ENCODE results near the gene GRIK4.

Gene GRIK4

DNA sequence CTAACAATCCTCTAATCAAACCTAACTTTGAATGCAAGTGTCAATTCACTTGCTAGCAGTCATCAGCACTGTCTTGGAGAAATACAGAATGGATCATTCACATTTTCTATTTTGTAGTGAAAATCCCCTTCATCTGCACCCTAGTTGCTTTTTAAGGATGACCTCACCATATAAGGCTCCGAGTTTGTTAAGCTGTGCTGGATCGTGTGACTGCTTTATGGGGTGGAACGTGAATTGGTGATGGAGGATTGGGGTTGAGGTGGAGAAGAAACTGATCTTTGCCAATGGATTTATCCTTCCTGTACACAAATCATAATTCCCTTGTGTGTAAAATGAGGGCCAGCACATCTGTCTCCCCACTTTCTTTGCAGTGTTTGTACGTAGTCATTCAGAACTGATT lies 426.7 kb downstream of the GRIK4 start:
- H3K4me3 ChIP-seq (ENCODE audit: low read depth, low read length, poor library complexity, severe bottlenecking), result no peak overlapping the region
- no peaks in the 10 kb centered on the region for H3K36me3 ChIP-seq (ENCODE audit: insufficient read depth, low read length)
- no peaks in the 10 kb centered on the region for H3F3A ChIP-seq (ENCODE audit: insufficient read depth, low read length)
- H3K9ac ChIP-seq (ENCODE audit: low read length), result no peak overlapping the region
- no peak overlapping the region for H3K27ac ChIP-seq (ENCODE audit: low read depth, low read length, poor library complexity, severe bottlenecking)
- H3K4me1 ChIP-seq (ENCODE audit: insufficient read depth, low read length, severe bottlenecking), result no peaks in the 10 kb centered on the region
- no peaks in the 10 kb centered on the region for H3K79me2 ChIP-seq (ENCODE audit: insufficient read depth, low read length)
- no peaks in the 10 kb centered on the region for H3K27me3 ChIP-seq (ENCODE audit: insufficient read depth, low read length)
- no peak overlapping the region for H3K4me2 ChIP-seq (ENCODE audit: low read length)
- no peaks in the 10 kb centered on the region for H3K9me3 ChIP-seq (ENCODE audit: low read length)
- H4K20me1 ChIP-seq (ENCODE audit: insufficient read depth, low read length), result no peaks in the 10 kb centered on the region
- H3K9me2 ChIP-seq (ENCODE audit: low read depth, low read length), result no peaks in the 10 kb centered on the region
- no peak overlapping the region for H2AFZ ChIP-seq (ENCODE audit: low read length)
- TF ChIP-seq, protein P1, sequence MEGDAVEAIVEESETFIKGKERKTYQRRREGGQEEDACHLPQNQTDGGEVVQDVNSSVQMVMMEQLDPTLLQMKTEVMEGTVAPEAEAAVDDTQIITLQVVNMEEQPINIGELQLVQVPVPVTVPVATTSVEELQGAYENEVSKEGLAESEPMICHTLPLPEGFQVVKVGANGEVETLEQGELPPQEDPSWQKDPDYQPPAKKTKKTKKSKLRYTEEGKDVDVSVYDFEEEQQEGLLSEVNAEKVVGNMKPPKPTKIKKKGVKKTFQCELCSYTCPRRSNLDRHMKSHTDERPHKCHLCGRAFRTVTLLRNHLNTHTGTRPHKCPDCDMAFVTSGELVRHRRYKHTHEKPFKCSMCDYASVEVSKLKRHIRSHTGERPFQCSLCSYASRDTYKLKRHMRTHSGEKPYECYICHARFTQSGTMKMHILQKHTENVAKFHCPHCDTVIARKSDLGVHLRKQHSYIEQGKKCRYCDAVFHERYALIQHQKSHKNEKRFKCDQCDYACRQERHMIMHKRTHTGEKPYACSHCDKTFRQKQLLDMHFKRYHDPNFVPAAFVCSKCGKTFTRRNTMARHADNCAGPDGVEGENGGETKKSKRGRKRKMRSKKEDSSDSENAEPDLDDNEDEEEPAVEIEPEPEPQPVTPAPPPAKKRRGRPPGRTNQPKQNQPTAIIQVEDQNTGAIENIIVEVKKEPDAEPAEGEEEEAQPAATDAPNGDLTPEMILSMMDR (IDR thresholded peaks at IDR 0.05; ENCODE audit: low read length), result no peak
- no peak for TF ChIP-seq EZH2 (IDR thresholded peaks at IDR 0.05; ENCODE audit: borderline replicate concordance, low read length)

DNA sequence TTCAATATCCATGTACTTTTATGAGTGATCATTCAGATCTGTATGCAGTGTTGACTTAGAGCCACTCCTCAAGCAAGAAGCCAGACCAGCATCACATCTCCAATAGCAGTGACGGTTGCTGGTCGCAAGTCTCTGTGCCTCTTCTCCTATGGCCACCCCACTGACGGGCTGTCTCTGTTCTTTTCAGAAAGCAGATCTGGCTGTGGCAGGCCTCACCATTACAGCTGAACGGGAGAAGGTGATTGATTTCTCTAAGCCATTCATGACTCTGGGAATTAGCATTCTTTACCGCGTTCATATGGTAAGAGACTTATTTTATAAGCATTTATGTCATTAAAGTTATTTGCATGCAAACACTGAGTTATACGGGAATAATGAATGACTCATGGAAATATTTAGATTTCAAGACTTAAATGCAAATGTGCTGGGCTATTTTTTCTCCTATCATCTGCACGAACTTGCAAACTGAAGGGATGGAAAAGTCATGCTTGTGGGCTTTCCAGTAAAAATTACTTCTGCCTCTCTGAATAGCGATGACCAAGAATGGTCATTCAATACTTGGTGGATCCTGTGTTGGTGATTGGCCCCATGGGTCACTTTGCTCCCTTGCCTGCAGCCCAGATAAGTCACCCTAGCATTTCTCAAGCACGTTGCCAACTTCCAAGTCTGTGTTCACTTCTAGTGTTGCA lies 428.8 kb downstream of the GRIK4 start:
- Histone ChIP-seq H3K4me1 (ENCODE audit: insufficient read depth, low read length, severe bottlenecking) (no peaks in the 10 kb centered on the region), H2AFZ (ENCODE audit: low read length) (no peak overlapping the region), H3K9me3 (ENCODE audit: low read length) (peaks cover 8% of the 10 kb centered on the region; the same call in 1 of the 2 replicates), H3K27me3 (ENCODE audit: insufficient read depth, low read length) (no peaks in the 10 kb centered on the region), H4K20me1 (ENCODE audit: insufficient read depth, low read length) (no peaks in the 10 kb centered on the region), H3K9ac (ENCODE audit: low read length) (no peak overlapping the region), H3K79me2 (ENCODE audit: insufficient read depth, low read length) (no peaks in the 10 kb centered on the region), H3K9me2 (ENCODE audit: low read depth, low read length) (no peaks in the 10 kb centered on the region), H3K27ac (ENCODE audit: low read depth, low read length, poor library complexity, severe bottlenecking) (no peak overlapping the region), H3K36me3 (ENCODE audit: insufficient read depth, low read length) (no peaks in the 10 kb centered on the region), H3K4me3 (ENCODE audit: low read depth, low read length, poor library complexity, severe bottlenecking) (no peak overlapping the region), H3F3A (ENCODE audit: insufficient read depth, low read length) (no peaks in the 10 kb centered on the region), H3K4me2 (ENCODE audit: low read length) (no peak overlapping the region)
- TF ChIP-seq EZH2 (IDR thresholded peaks at IDR 0.05; ENCODE audit: borderline replicate concordance, low read length), result no peak
- TF ChIP-seq, protein P1 (IDR thresholded peaks at IDR 0.05; ENCODE audit: low read length), result no peak

DNA sequence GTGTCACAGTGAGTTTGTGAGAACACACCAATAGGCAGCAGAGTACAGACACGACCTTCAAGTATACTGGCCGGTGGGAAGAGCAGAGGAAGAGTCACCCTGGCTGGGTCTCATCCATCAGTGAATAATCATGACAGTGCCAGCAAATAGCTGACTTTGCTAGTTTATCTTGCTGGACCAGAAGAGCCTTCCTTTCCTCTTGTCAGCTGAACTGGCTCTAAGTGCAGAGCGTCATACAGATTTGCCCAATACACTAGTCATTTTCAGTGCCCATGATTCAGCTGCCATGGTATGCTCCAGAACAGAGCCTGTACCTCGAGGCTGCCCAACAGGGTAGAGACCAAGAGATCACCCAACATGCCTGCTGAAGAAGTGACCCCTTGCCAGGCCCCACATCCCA lies 429.5 kb downstream of the GRIK4 start:
- Histone ChIP-seq H3K27ac (ENCODE audit: low read depth, low read length, poor library complexity, severe bottlenecking) (no peak overlapping the region), H3K9ac (ENCODE audit: low read length) (no peak overlapping the region), H3K9me3 (ENCODE audit: low read length) (peaks cover 9% of the 10 kb centered on the region; the same call in 1 of the 2 replicates), H3K4me2 (ENCODE audit: low read length) (no peak overlapping the region), H3K9me2 (ENCODE audit: low read depth, low read length) (no peaks in the 10 kb centered on the region), H3K36me3 (ENCODE audit: insufficient read depth, low read length) (no peaks in the 10 kb centered on the region), H3F3A (ENCODE audit: insufficient read depth, low read length) (no peaks in the 10 kb centered on the region), H3K4me1 (ENCODE audit: insufficient read depth, low read length, severe bottlenecking) (no peaks in the 10 kb centered on the region), H2AFZ (ENCODE audit: low read length) (no peak overlapping the region), H3K27me3 (ENCODE audit: insufficient read depth, low read length) (no peaks in the 10 kb centered on the region), H3K4me3 (ENCODE audit: low read depth, low read length, poor library complexity, severe bottlenecking) (no peak overlapping the region), H4K20me1 (ENCODE audit: insufficient read depth, low read length) (no peaks in the 10 kb centered on the region), H3K79me2 (ENCODE audit: insufficient read depth, low read length) (no peaks in the 10 kb centered on the region)
- TF ChIP-seq, protein P1 (IDR thresholded peaks at IDR 0.05; ENCODE audit: low read length), result no peak
- TF ChIP-seq EZH2 (IDR thresholded peaks at IDR 0.05; ENCODE audit: borderline replicate concordance, low read length), result no peak

All from OCI-LY1 (cell line).